GM23248 (cell line): Measurements from ENCODE around the gene ZNF148.

Source experiments
- EZH2 ChIP-seq: fragments of 200-600 bp; sonication (generic); IDR thresholded peaks from 2 replicates; pipeline ENCODE4 v1.6.1; 2018; ENCODE audit warnings: antibody characterized with exemption, mild to moderate bottlenecking; ENCODE audit not compliant: insufficient read depth, poor library complexity, severe bottlenecking
- EZH2phosphoT487 ChIP-seq: fragments of 200-600 bp; sonication (generic); IDR thresholded peaks from 2 replicates; pipeline ENCODE4 v1.6.1; 2018; ENCODE audit warnings: antibody characterized with exemption, moderate library complexity, mild to moderate bottlenecking, low read depth; ENCODE audit not compliant: insufficient read depth

DNA sequence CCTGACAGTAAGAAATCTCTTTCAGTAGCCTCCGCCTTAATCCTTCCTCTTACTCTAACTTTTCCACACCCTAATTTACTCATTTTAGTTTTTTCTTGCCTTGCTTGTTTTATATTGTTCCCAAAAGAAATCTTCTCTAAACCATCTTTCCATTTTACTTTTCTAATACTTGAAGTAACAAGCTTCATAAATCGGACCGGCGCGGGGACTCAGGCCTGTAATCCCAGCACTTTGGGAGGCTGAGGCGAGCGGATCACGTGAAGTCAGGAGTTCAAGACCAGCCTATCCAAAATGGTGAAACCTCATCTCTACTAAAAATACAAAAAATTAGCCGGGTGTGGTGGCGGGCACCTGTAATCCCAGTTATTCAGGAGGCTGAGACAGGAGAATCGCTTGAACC lies 17.3 kb downstream of the ZNF148 start:
- no peak for TF ChIP-seq EZH2phosphoT487
- no peak for TF ChIP-seq EZH2
